NCI-H1092 (cell line): ENCODE measurements around the gene NOL11.
"Not testable (repeated sequence)": the region's sequence is repeated elsewhere in the genome, so short reads cannot be mapped to it uniquely, and the experiment has no call there.

Experiments
- DNase-seq: peaks from one replicate; lab custom pipeline; 2025; lab: John Stamatoyannopoulos, UW

Gene NOL11

DNA sequence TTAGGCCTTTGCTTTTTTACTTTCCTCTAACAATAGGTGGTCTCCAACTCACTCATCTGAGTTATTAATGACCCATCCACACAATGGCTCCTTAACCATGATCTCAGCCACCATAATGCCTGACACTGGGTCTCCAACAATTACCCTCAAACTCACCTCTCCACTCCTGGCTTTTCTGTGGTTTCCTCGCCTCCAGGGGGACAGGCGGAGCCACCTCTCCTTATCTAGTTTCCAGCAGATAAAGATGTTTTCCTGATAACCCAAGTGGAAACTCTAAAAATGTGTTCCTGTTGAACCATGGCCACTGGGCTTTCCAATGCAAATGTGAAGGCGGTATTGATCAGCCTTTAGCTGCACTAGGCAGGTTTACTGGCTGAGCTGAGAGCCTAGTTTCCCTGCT, 9.4 kb upstream of the NOL11 start:
- DNase-seq, result no peak

DNA sequence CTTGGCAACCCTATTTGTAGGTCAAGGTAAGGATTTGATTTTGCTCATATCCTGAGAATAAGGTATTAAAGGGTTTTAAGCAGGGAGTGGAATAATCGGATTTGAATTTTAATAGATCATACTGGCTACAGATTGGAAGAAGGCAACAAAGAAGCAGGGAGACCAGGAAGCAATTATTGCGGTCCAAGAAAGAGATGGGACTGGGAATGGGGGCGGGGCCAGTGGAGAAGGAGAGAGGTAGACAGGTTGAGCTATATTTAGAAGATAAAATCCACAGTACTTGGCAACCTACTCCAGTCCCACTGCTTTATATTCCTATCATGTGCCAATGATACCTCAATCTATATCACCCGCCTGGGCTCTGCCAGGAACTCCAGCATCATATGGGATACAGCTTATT, 5.8 kb upstream of the NOL11 start:
- no peak for DNase-seq

DNA sequence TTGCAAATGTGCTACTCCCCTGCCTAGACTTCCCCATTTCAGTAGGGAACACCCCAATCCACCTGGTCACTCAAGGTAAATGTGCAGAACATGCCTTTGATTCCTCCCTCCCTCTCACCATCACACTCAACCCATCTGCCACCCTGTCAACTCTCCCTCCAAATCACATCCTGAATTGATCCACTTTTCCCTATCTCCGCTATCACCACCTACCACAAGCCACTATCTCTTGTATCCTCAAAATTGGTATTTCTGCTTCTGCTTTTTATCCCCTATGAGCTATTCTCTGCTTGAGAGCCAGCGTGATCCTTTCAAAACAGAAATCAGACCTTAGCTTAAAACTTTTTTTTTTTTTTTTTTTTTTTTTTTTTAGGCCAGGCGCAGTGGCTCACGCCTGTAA, 5.4 kb upstream of the NOL11 start:
- no peak for DNase-seq

DNA sequence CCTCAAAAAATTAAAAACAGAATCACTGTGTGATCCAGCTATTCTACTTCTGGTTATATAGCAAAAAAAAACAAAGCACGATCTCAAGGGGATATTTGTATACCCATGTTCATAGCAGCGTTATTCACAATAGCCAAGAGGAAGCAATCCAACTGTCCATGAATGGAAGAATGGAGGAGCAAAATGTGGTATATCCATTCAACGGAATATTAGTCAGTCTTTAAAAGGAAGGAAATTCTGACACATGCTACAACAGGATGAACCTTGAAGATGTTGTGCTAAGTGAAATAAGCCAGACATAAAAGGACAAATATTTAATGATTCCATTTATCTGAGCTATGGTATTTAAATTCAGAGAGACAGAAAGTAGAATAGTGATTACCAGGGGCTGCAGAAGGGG, 4.6 kb upstream of the NOL11 start:
- no peak for DNase-seq

DNA sequence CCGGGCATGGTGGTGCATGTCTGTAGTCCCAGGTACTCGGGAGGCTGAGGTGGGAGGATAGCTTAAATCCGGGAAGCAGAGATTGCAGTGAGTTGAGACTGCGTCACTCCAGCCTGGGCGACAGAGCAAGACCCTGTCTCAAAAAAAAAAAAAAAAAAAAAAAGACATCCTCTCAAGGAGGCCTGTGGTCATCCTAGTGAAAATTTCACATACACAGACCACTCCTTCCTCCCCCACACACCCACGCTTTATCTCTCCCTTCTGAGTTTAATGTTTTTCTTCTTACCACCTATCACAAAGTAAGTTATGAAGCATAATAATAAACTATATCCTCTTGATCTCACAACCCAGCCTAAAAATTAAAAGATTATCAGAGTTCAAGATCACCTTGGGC, 1.3 kb upstream of the NOL11 start:
- DNase-seq, result no peak

DNA sequence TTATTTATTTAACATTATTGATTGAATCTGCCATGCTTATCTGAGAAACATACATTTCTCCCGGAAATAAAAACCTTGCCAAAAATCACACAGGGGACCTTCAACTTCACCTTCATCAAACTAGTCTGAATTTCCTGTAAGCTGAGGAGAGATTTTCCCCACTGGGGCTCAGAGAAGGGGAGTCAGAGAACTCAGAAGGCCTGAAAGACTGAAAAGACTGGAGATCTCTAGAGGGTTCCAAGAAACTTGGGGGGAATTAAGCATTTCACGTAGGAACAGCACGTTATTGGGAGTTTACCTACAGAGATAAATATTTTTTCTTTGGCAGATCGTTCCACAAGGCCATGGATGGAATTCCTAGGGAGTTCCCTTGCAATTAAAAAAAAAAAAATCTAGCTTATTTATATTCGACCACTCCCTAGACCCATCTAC, 528 bp upstream of the NOL11 start:
- DNase-seq, result no peak

DNA sequence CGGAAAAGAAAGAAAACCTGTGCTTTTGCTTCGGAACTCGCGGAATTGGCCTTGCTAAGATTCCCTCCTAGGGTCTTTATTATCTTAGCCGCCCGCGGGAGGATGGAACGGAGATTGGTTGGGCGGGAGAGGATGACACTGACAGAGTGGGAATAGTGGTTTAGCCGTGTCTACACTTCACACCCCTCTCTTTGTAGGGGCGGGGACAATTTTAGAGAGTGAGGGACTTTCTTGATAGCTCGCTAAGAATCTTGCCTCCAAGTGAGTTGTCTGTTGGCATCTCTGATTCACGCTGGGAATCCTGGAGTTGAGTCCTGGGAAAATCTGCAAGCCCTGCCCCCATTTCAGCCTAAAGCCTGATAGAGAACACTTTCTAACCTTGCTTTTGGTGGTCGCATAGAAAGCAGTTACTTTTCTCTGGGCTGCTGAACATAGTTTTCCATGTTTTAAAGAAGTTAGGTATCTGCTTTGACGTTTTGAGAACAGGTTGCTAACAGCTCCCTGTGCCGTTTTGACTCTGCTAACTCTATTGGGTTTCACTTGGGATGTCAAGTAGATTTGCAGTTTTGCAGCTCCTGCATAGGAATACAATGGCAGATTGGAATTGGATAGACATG, 697 bp downstream of the NOL11 start:
- no peak for DNase-seq

DNA sequence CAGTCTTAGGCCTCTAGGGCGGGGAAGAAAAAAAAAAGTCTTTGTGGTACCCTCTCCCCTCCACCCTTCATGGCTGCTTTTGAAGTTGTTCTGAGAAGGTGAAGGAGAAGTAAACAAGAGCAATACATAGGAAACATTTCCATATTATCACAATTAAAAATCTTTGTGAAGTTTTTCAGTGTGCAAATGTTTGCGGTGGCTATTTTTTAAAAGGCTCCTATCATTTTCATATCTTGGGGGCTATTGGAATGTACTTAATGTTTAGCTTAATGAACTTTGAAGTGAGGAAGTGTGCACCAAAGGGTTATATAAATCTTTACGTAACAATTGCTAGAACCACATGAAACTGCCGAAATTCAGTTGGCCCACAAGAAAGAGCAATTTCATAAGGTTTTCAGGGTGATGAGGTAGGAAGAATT, 7.6 kb downstream of the NOL11 start:
- no peak for DNase-seq

DNA sequence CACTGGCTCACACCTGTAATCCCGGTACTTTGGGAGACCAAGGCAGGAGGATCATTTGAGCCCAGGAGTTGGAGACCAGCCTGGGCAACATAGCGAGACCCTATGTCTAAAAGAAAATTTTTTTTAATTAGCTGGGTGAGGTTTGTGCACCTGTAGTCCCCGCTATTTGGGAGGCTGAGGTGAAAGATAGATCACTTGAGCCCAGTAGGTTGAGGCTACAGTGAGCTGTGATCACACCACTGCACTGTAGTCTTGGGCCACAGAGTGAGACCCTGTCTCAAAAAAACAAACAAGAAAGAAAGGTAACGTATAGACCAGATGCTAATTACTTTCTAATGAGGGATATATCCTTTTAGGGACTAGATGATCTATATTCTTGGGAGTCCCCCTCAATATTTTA, 8.1 kb downstream of the NOL11 start:
- DNase-seq, result no peak

DNA sequence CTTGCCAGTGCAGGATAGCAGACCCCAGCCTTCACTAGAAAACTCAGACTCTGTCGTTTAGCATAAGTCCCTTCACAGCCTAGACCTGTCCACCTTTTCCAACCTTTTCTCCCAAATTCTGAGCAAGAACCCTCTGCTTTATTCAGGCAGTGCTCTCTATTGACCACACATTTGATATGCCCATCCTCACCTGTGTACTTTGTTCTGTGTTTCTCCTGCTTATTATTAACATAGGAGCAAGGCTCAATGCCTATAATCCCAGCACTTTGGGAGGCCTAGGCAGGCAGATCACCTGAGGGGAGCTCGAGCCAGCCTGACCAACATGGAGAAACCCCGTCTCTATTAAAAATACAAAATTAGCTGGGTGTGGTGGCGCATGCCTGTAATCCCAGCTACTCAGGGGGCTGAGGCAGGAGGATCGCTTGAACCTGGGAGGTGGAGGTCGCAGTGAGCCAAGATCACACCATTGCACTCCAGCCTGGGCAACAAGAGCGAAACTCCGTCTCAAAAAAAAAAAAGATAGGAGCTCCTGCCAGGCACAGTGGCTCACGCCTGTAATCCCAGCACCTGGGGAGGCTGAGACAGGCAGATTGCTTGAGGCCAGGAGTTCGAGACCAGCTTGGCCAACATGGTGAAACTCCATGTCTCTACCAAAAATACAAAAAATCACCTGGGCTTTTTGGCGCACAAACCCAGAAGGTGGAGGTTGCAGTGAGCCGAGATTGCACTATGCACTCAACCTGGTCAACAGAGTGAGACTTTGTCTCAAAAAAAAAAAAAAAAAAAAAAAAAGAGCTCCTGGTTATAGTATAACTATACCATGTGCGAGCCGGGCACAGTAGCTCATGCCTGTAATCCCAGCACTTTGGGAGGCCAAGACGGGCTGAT, 9.7 kb downstream of the NOL11 start:
- DNase-seq, result not testable (repeated sequence)

DNA sequence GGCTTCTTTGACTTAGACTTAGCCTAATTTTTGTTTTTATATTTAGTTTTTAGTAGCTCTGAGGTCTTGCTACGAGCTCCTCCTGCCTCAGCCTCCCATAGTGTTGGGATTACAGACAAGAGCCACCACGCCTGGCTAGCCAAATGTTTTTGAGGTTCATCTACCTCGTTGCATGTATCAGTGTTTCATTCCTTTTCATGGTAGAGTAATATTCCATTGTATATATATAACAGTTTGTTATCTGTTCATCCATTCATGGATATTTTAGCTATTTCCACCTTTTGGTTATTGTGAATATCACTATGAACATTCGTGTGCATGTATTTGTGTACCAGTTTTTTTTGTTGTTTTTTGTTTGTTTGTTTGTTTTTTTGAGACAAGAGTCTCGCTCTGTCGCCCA, 12.2 kb downstream of the NOL11 start:
- no peak for DNase-seq

DNA sequence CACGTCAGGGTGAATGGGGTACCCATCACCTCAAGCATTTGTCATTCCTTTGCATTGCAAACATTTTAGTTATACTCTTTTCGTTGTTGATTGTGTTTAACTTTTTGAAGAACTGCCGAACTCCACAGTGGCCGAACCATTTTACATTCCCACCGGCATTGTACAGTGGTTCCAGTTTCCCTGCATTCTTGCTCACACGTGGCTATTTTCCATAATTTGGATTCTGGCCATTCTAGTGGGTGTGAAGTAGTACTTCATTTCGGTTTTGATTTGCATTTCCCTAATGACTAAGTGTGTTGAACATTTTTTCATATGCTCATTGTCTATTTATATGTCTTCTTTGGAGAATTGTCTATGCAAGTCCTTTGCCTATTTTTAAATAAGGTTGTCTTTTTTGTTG, 13.0 kb downstream of the NOL11 start:
- DNase-seq, result no peak

DNA sequence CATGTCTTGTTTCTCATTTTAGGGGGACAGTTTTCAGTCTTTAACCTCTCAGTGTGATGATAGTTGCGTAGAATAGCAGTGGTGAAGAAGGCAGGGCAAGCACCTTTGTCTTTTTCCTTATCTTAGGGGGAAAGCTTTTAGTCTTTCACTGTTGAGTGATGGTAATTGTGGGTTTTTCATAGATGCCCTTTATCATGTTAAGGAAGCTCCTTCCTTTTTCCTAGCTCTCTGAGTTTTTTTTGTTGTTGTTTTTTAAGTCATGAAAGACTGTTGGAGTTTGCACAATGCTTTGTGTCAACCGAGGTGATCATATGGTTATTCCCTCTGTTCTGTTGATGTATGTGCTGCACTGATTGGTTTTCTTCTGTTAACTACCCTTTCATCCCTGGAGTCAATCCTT, 15.7 kb downstream of the NOL11 start:
- DNase-seq, result no peak

DNA sequence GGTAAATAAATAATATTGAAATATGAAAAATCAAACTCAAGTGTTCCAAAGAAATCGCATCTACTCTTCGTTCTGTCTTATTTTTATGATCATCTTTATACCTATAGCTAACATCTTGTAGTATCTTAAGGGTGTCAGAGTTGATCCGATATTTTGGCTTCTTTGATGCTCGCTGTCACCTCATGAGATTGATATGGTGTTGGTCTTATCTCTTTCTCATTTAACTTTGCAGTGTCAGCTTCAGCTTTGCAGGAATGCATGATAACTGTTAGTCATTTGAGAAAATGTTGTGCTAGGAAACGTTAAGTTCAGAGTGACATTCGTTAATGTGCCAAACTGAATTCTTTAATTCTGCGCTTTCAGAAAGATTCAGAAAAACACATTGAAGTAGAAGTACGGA, 19.4 kb downstream of the NOL11 start:
- DNase-seq, result no peak

DNA sequence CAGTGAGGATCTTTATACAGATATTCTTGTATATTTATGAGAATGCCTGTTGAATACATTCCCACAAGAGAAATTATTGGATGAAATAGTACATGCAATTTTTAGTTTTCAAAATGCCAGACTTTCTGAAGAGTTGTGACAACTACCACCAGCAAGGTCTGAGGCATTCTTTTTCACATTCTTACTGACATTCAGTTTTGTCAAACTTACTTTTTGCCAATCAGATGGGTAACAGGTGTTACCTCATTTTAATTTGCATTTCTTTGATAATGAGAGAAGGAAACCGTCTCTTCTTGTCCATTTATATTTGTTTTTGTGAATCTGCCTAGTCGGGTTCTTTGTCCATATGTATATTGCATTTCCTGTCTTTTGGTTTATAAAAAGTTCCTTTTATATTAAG, 24.3 kb downstream of the NOL11 start:
- DNase-seq, result no peak

DNA sequence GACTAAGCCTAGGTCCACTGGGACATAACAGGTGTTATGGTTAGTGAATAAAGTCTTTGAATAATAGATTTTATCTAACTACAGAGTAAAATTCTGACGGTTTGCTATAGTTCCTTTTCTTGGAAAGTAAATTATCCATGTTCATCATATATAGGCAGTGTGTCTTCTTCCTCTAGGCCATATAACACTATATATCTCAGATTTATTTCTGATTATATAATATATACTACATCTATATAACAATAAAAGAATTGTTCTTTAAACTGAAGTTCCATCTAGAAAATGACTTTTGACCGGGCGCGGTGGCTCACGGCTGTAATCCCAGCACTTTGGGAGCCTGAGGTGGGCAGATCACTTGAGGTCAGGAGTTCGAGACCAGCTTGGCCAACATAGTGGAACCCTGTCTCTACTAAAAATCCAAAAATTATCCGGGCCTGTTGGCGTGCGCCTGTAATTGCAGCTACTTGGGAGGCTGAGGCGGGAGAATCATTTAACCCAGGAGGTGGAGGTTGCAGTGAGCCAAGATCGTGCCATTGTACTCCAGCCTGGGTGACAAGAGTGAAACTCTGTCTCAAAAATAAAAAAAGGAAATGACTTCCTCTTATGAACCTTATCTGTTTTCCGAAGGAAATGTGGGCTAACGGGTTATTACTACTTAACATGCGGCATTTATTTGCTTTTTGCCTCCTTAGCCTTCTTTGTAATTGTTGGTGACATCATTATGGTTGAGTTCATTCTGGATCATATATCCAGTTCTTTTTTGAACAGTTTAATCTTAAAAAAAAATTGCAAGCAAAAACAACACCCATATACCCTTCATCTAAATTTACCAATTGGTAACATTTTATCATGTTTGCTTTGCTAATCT, 29.2 kb downstream of the NOL11 start:
- DNase-seq, result no peak

DNA sequence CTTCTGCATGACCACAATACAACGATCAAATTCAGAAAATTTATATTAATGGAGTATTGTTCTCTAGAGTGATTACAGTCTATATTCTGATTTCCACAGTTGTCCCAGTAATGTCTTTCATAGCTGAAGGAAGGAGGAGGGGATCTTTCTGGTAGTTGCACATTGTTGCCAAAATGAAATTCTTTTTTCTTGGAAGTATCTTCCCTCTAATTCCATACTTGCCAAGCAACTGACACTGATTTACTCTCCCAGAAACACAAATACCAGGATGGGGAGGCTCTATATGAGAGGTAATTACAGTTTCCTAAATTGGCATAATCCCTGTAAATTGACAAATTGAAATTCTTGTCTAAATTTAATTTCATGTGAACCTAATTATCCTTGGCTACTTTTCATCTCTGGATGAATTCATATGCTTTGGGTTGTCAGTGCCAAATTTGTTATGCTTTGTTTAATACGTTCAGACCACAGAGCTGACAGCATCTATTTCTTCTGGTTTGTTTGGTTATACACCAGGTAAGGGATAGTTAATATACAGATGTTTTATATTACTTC, 30.0 kb downstream of the NOL11 start:
- no peak for DNase-seq

DNA sequence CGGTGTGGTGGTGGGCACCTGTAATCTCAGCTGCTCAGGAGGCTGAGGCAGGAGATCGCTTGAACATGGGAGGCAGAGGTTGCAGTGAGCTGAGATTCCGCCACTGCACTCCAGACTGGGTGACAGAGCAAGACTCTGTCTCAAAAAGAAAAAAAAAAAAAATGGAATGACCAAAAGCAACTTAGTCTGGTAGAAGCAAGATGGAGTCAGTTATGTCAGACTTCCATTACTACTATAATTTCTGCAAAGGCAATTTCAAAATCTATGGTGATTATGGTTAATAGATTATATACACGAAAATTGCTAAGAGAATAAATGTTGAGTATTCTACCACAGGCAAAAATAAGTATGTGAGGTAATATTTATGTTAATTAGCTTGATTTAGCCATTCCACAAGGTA, 32.3 kb downstream of the NOL11 start:
- DNase-seq, result no peak

DNA sequence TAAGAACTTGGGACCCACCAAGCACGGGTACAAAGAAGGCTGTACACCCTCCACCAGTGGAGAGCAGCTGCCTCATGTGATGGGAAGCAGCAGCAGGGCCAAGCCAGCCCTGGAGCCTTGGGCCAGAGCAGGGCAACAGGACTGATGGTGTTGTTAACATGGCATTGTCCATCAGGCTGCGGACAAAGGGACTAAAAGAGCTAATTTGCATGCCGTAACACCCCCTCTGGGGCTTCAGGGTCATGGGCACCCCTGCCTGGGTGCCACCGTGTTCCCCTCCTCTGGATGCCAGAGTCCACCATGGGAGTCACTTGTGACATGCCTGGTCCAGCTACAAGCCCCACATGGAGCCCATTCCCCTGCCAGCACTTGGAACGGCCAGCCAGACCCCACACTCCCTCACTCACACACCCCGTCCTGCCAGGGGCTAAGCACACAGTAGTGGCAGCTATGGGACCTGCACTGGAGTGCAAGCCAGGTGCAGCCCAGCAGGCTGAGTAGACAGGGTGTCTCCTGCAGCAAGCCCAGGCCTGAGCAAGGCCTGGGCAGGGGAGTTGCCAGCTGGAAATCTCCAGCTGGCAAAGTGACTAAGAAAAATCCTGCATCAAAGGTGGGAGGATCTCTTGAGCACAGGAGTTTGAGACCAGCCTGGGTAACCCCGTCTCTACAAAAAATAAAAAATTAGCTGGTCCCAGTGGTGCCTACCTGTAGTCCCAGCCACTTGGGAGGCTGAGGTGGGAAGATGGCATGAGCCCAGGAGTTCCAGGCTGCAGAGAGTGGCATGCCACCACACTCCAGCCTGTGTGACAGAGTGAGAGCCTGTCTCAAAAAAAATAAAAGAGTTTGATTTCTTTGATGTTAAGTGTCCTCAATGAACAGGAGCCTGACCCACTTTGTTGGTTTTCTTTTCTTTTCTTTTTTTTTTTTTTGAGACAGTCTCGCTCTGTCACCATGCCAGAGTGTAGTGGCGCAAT, 33.7 kb downstream of the NOL11 start:
- no peak for DNase-seq

DNA sequence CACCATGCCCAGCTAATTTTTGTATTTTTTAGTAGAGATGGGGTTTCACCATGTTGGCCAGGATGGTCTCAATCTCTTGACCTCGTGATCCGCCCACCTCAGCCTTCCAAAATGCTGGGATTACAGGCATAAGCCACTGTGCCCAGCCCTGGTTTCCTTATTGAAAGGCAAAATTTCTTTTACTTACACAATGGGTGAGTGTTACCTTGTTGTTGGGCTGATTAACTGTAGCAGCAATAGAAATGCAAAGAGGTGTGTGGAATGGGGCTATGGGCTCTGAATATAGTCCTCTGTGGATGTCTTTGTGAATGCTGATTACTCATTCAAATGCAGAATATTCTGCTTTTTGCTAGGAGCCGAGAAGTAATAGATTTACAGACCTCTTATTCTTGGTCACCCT, 34.4 kb downstream of the NOL11 start:
- DNase-seq, result not testable (repeated sequence)

DNA sequence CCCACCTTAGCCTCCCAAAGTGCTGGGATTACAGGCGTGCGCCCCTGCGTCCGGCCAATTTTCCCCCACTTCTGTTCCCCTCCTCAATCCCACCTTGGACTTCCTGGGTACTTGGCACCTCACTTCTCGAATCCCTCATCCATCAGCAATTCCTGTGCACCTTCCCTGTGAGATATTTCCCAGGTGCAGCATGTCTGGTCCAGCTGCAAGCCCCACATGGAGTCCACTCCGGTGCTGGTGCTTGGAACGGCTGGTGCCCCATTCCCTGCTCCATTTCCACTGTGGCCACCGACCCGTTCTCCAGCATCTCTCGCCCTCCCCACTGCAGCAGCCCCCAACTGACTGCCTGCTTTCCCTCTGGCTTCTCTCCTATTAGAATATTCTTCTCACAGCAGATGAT, 35.3 kb downstream of the NOL11 start:
- no peak for DNase-seq
